Lung (tissue), 12 donors: ENCODE results near the gene LDB3. TPM values are rescaled to one million over a fixed set of nuclear protein-coding genes. Genes with fewer than 3 reads are reported as not detected.

Source experiments
- ATAC-seq: fragments of 200-7000 bp; cut with Tn5 transposase; one replicate; pipeline ENCODE4 v1.9.1; 2020; ENCODE audit warnings: moderate number of reproducible peaks; ENCODE audit not compliant: insufficient read depth, low FRiP score
- DNase-seq, 3 donors: peaks; one replicate each; pipeline ENCODE4 v3.0.0-alpha.2; 2013 to 2017
- H3K27ac ChIP-seq, 2 donors: one replicate each; pipeline ENCODE4 v1.5.1; 2013; ENCODE audit warnings: mild to moderate bottlenecking in 2 of 2, moderate library complexity in 2 of 2, control low read depth in 1 of 2, inconsistent platforms in 1 of 2, low read depth in 1 of 2, low read length in 1 of 2
- H3K27me3 ChIP-seq, 3 donors: one replicate each; pipeline ENCODE4 v1.5.1; 2013; ENCODE audit warnings: low read length in 2 of 3; ENCODE audit not compliant: control insufficient read depth in 3 of 3, insufficient read depth in 3 of 3
- H3K36me3 ChIP-seq, 4 donors: one replicate each; pipeline ENCODE4 v1.5.1; 2013; ENCODE audit warnings: low read length in 4 of 4, mild to moderate bottlenecking in 1 of 4, moderate library complexity in 1 of 4; ENCODE audit not compliant: control insufficient read depth in 4 of 4, insufficient read depth in 4 of 4
- H3K4me1 ChIP-seq, 5 donors: one replicate each; pipeline ENCODE4 v1.5.1; 2013; ENCODE audit warnings: low read length in 5 of 5, mild to moderate bottlenecking in 2 of 5, moderate library complexity in 1 of 5; ENCODE audit not compliant: control insufficient read depth in 5 of 5, insufficient read depth in 5 of 5
- H3K4me3 ChIP-seq: one replicate; pipeline ENCODE4 v1.5.1; 2013; ENCODE audit warnings: mild to moderate bottlenecking, control low read depth, moderate library complexity
- H3K9ac ChIP-seq, 2 donors: one replicate each; pipeline ENCODE4 v1.5.1; 2013; ENCODE audit warnings: low read length in 2 of 2, control low read depth in 1 of 2; ENCODE audit not compliant: insufficient read depth in 1 of 2
- H3K9me3 ChIP-seq, 4 donors: one replicate each; pipeline ENCODE4 v1.5.1; 2013; ENCODE audit warnings: low read length in 3 of 4, mild to moderate bottlenecking in 1 of 4, moderate library complexity in 1 of 4; ENCODE audit not compliant: control insufficient read depth in 4 of 4, insufficient read depth in 3 of 4
- CTCF ChIP-seq: IDR thresholded peaks from 2 replicates; pipeline ENCODE4 v1.5.1; 2012; ENCODE audit warnings: mild to moderate bottlenecking; ENCODE audit errors: control extremely low read depth, extremely low read depth
- WGBS, 2 donors: extraction: QIAGEN DNeasy Blood & Tissue Kit; methylation state at CpG; one replicate each; pipeline ENCODE4 v1.1.7; 2013; 5-methylcytosine and 5-hydroxymethylcytosine counted together
- polyA plus RNA-seq, 2 donors: library from polyadenylated mRNA; stranded (reverse); fragments of 200-250 nt; gene quantifications; one replicate each; pipeline ENCODE4 v1.2.1, GENCODE V29; 2013
- total RNA-seq, 2 donors: library from RNA; depleted of rRNA in 1 of 2; stranded (reverse); fragments of >200 nt in 1 of 2; gene quantifications; one replicate each; pipeline ENCODE4 v1.2.1, GENCODE V29; 2014 to 2021
- donor health status: control.
- donor health status: control.
- donor health status: Bipolar disorder and iron deficiency.
- donor health status: healthy.
- donor health status: DM: yes; HTN: yes; CAD: no.

The LDB3 gene
- total and polyA plus RNA-seq, 4 donors, result 0.37 to 3.2 (median 1.5) TPM

GRCh38 chr10:86692664-86693063, 24.4 kb downstream of the LDB3 start:
- H3K4me1 ChIP-seq, result peaks cover 0 to 47% (median 15%) of the 10 kb centered on the region in 5 donors
- WGBS, 2 donors, result 93 to 99% methylated on average over 7 of the region's 7 CpGs
- no peak overlapping the region for H3K4me3 ChIP-seq
- H3K9ac ChIP-seq, result no peak overlapping the region
- TF ChIP-seq CTCF, result no peak
- H3K36me3 ChIP-seq, result no peaks in the 10 kb centered on the region
- H3K27ac ChIP-seq, result peak overlapping the region in 1 of 2 donors; percentile 30
- no peak for ATAC-seq
- H3K9me3 ChIP-seq, result no peaks in the 10 kb centered on the region
- no peaks in the 10 kb centered on the region for H3K27me3 ChIP-seq
- DNase-seq, result no peak

- H3K36me3 ChIP-seq, result no peaks in the 10 kb centered on the region
- ATAC-seq, result no peak
- H3K4me1 ChIP-seq, result peaks cover 0 to 40% (median 10%) of the 10 kb centered on the region in 5 donors
- no peak for TF ChIP-seq CTCF
- 81 to 100% methylated on average over 2 of the region's 2 CpGs for WGBS, 2 donors
- DNase-seq, result peak in 2 of 3 donors; percentile 53 to 79
- no peaks in the 10 kb centered on the region for H3K27me3 ChIP-seq
- no peak overlapping the region for H3K9ac ChIP-seq
- no peak overlapping the region for H3K27ac ChIP-seq
- H3K4me3 ChIP-seq, result no peak overlapping the region
- H3K9me3 ChIP-seq, result no peaks in the 10 kb centered on the region
Observed at GRCh38 chr10:86693275-86693674, 25.0 kb downstream of the LDB3 start.

GRCh38 chr10:86693721-86694369, 25.5 kb downstream of the LDB3 start:
- DNase-seq, result peak; percentile 92 to 96 (median 95)
- peak; percentile 25 for TF ChIP-seq CTCF
- no peaks in the 10 kb centered on the region for H3K27me3 ChIP-seq
- H3K27ac ChIP-seq, result no peak overlapping the region
- 17 to 22% methylated on average over 10 of the region's 10 CpGs for WGBS, 2 donors
- no peak overlapping the region for H3K4me3 ChIP-seq
- H3K9ac ChIP-seq, result no peak overlapping the region
- ATAC-seq, result peak; percentile 14
- H3K4me1 ChIP-seq, result peaks cover 0 to 39% (median 10%) of the 10 kb centered on the region in 5 donors
- H3K36me3 ChIP-seq, result no peaks in the 10 kb centered on the region
- no peaks in the 10 kb centered on the region for H3K9me3 ChIP-seq
